HL-60/S4 (cell line): ENCODE data around the gene SCAMP4.

ENCODE experiments used
- in situ Hi-C: fragments of 300-500 bp; cut with MboI; formaldehyde crosslinking; loops from 2 replicates; pipeline ENCODE4 v1.14.3; 2022; ENCODE audit warnings: low sequenced_read_pairs

Gene SCAMP4

GRCh38 chr19:1954532-1954933 lies 49.3 kb downstream of the SCAMP4 start:
- in situ Hi-C loops: no loop called here

DNA sequence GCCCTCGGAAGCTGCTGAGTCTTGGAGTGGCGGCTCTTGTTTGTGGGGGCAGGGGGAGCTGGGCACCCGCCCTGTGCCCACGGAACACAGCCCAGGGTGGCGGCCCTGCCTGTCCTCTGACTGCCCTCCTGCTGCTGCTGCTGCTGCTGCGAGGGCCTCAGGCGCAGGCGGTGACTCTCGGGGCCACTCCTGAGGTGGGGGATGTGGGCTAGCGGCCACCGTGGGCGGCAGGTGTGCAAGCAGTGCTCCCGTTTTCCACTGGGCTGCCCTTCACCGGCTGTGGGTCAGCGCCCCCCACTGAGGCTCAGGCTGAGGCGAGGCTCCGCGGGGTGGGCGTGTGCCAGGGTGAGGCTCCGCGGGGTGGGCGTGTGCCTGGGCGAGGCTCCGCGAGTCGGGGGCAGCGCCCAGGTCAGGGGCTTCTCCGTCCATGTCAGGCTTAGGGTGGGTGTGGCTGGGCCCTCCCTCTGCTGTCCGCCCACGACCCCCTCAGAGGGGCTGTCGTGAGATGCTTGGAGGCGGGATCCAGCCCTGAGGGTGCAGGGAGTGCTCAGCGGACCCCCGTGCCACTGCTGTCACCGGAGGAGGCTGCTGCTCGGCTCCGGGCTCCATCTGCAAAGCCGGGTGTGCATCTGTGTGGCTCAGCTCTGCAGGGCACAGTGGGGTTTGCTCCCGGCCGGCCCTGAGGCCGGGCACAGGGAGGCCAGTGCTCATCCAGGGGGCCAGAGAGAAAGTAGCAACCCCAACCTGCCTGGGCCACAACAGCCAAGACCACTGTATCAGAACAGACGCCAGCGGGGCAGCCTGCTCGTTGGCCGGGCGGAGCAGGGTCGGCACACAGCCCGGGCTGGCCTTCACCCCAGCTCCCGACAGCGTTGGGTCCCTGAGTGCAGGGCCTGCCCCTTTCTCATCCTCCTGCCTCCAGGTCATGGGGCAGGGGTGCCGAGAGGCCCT lies 50.2 kb downstream of the SCAMP4 start:
- in situ Hi-C loops: no loop called here

DNA sequence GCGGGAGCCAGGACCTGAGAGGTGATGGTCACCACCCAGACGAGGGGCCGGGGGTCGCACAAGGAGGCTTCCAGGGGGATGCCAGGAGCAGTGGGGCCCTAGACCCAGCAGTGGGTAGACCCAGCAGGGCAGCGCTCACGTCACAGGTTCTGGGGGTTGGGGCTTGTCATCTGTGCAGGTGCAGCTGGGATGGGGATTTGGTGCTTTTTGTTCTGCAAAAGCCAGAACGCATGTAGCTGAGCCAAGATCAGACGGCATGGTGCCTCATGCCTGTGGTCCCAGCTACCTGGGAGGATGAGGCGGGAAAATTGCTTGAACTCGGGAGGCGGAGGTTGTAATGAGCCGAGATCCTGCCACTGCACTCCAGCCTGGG lies 50.9 kb downstream of the SCAMP4 start:
- in situ Hi-C loops: no loop called here

- in situ Hi-C loops: no loop called here
Measured at GRCh38 chr19:1956868-1957492, 51.8 kb downstream of the SCAMP4 start.

DNA sequence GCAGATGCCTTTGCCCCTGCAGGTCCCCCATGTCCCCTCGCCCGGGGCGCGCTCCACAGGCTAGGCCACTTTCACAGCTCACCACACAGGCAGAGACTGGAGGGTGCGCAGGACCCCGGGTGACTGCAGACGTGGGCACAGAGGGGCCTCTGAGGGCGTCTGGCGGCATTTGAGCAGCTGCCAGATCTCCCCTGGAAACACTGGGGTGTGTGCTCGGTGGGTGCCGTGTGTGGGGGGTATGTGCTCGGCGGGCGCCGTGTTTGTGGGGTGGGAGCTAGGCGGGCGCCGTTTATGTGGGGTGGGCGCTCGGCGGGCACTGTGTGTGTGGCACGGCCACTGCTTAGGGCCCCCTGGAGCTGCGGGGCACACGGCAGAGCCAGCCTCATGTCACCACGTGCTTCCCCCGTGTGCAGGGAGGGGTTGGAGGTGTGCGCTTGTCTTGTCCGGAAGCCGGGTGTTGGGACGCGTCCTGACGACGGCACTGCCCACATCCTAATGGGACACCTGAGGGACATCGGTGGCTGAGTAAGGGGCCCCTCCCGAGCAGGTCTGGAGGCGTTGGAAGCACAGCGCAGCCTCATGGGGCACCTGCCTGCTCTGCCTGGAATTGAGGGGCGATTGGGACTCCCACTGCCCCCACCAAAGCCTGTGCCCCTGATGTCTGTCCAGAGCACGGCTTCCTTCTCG lies 52.5 kb downstream of the SCAMP4 start:
- in situ Hi-C loops: no loop called here

DNA sequence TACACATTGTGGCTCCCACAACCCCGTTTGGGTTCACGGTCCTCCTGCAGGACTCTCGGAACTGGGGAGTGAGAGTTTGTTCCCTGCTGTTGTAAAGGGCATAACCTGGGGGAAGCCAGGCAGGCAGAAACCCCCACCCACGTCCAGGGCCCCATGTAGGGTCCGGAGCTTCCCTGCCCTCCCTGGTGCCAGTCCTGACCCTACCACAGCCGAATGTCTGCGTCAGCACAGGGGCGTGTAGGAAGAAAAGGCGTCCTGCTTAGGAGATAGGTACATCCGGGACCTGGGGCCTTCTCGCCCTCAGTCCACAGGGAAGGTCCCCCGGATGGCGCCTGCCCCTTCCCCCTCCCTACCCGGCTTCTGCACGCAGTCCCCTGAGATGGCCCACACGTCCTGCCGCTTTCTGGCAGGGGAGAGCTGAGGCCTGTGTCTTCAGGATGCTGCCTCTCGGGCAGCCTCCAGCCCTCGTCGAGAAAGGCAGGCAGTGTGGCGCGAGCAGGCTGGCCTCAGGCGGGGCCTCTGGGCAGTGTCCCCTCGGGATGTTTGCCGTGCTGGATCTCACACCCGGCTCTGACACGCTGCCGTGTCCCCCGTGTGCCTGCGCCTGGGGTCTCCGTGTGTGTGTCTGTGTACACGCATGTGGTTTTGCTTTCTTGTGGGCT lies 54.9 kb downstream of the SCAMP4 start:
- in situ Hi-C loops: no loop called here

DNA sequence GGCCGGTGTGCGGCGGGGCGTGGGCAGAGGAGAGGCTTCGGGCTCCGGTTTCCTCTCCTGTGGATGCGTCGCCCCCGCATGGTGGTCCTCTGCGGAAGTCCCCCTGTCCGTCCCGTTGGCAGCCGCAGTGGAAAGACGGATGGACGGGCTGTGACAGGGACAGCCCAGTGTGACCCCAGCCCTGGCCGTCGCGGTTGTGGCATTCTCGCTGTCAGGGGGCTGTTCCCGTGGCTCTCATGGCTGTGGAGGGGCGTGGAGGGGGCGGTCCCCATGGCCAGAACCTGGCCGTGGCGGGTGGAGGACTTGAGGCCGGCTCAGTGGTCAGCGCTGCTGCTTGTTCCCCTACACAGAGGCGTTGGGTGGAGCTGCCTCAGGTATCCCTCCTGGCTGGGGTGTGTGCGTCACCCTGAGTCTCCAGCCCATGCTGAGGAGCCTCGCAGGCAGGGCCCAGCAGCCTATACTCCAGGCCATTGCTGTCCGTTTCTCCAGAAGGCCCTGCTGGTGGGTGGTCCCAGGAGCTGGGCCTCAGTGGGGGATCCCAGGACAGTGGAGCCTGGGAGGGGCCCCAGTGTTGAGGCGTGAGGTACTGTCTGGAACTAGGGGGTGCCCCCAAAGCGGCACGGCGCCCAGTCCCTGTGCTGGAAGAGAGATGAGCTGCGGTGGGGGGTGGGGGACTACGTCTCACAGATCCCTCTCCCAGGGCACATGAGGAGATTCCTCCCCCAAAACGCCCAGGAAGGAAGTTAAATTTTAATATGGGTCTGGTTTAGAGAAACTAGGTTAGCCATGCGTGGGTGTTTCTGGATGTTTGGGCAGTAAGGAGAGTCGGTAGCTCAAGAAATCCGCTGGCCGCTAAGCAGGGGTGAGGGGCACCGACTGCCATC lies 56.0 kb downstream of the SCAMP4 start:
- in situ Hi-C loops: no loop called here

- in situ Hi-C loops: no loop called here
Measured at GRCh38 chr19:1962674-1963073, 57.5 kb downstream of the SCAMP4 start.

DNA sequence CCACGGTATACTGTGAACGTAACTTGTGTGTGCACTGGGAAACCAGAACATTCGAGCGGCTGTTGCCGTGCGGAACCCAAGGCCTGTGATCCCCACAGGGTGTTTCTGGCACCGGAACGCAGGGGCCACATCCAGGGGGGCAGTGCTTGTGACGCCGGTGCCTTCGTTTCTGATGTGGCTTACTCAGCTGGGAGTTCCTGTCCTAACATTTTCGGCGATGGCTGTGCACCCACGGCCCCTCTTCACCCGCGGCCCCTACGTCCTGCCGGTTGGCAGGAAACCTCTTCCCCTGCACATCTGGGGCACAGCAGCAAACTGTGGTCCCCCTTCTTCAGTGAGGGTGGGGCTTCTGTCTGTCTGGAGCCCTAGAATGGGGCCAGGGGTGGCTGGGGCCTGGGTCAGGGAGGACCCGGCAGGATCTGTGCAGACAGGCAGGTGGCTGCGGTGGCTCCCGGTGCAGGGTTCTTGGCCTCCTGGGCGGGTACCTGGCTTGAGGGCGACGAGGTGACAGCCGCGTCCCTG lies 61.9 kb downstream of the SCAMP4 start:
- in situ Hi-C loops: no loop called here

- in situ Hi-C loops: no loop called here
Measured at GRCh38 chr19:1968279-1969175, 63.3 kb downstream of the SCAMP4 start.

DNA sequence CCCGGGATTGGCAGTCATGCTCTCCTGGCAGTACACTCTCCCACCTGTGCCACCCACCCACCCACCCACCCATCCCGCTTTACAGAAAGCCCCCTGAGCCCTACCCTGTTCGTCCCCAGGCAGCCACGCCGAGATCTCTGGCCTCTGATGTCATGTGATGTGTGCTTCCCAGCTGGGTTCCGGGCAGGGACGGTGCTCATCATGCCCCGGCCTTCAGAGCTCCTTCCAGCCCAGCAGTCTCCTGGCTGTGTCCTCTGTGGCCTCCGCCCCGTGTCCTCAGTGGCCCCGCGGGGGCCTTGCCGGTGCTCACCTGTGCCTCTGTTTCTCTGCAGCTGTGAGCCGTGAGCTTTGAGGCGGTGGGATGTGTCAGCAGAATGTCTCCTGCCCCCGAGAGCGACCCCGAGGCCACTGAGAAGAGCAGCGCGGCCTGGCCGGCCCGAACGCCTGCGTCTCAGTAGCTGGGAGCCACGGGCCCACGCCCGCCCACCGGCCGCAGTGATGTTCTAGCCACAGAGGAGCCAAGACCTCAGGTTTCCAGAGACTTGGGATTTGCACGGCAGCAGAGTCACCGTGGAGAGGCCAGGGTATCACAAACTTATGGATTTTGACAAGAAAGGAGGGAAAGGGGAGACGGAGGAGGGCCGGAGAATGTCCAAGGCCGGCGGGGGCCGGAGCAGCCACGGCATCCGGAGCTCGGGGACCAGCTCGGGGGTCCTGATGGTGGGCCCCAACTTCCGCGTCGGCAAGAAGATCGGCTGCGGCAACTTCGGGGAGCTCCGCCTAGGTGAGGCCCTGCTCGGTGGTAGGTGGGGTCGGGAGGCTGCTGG lies 64.2 kb downstream of the SCAMP4 start:
- in situ Hi-C loops: no loop called here

GRCh38 chr19:1970003-1970805 lies 65.0 kb downstream of the SCAMP4 start:
- in situ Hi-C loops: no loop called here

DNA sequence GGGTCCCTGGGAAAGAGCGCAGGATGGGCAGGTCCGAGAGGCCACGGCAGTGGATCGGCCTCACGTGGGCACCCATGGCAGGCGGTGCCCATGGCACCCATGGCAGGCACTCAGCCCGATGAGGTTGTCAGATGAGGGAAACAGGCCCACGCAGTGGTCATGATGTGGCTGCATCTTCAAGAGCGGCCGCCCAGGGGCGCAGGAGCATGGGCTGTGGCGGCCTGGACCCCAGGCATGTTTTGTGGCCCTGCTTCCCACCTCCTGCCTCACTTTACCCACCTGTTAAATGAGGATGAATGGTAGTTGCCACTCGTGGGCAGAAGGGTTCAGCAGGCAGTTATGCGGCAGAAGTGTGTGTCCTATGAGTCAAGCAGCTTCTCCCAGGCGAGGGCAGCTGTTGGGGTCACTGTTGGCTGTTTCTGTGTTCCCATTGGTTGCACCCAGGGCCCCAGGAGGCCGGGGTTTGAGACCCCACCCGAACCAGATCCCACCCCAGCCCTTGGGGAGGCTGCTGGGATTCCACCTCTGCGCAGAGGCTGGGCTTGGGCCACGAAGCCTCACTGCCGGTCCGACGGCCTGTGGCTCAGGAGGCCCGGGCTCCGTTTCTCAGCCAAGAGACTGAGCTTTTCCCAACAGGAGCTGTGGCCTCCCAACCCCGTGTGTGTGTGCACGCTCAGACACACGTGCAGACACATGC lies 65.8 kb downstream of the SCAMP4 start:
- in situ Hi-C loops: no loop called here

DNA sequence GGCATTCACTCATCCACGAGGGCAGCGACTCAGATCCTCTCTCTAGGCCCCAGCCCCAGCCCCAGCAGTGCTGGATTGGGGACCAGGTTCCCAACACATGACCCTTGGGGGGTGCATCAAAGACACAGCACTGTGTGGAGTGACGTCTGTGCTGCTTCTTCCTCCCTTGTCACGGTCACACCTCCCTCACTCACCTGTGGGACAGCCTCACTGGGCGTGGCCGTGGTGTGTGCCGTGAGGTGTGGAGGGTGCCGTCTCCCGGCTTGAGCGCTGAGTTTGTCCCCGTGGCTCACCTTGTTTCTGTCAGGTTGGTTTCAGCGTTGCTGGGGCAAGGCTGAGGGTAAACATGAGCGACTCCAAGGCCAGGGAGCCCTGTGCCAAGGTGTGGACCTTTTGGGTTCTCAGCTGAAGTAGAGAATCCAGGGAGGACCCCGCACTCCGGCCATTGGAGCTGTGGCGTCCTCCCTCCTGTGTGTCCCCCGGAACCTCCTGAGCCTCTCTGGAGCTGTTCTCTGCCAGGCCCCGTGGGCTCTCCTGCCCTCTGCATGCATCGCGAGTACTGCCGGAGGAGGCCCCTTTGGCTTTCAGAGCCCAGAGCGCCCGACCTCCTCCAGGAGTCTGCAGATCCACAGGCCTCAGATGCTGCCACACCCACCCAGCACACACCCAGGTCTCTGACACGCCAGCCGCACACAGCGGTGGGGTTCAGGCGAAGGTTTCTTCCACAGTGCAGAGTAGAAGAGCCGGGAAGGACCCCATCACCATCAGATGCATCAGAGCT lies 69.4 kb downstream of the SCAMP4 start:
- in situ Hi-C loops: no loop called here

GRCh38 chr19:1975162-1975480 lies 69.9 kb downstream of the SCAMP4 start:
- in situ Hi-C loops: no loop called here
